ENCODE measurements around the gene CNNM3.

Gene CNNM3

DNA sequence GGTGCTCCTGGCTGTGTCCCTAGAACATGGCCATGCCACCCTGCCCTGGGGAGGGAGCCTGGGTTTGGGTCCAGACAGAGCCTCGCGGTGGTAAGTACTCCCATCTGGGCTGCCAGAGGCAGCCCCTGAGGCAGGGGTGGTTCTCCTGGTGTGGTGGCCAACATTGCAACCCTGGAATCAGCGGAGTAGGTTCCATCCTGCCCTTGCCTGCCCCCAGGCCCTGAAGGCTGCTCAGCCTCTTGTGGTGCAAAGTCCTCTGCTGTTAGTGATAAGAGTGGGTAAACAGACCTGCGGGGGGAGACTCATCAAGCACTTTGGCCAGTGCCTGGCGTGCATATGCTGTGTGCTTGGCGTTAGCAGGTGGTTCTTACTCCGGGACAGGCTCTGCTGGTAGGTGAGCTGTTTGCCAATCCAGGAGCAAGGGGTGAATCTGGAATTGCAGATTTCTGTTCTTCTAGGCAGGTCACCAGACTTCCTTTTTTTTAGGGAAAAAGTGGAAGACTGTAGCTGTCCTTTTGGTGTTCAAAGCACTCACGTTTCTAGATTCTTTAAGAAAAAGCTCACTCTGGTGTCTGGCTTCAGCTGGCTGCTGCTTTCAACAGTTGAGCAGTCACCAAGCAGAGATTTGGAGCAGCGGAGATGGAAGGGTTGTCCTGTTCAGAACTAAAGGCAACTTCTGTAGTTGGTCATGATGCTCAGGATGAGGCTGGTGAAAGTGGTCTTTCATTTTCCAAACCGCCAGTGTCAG is 3.2 kb downstream of the CNNM3 start:
- no peak for DNase-seq (ENCODE audit: low read depth)

GRCh38 chr2:96819876-96820511 is 3.9 kb downstream of the CNNM3 start:
- no peak for DNase-seq (ENCODE audit: low read depth)

- no peak for DNase-seq (ENCODE audit: low read depth)
Observed at GRCh38 chr2:96821113-96821675, 5.1 kb downstream of the CNNM3 start.

GRCh38 chr2:96822786-96823185 is 6.7 kb downstream of the CNNM3 start:
- DNase-seq (ENCODE audit: low read depth): no peak

- no peak for DNase-seq (ENCODE audit: low read depth)
Observed at GRCh38 chr2:96823198-96823597, 7.1 kb downstream of the CNNM3 start.

GRCh38 chr2:96824079-96824870 is 8.2 kb downstream of the CNNM3 start:
- DNase-seq (ENCODE audit: low read depth): no peak

DNA sequence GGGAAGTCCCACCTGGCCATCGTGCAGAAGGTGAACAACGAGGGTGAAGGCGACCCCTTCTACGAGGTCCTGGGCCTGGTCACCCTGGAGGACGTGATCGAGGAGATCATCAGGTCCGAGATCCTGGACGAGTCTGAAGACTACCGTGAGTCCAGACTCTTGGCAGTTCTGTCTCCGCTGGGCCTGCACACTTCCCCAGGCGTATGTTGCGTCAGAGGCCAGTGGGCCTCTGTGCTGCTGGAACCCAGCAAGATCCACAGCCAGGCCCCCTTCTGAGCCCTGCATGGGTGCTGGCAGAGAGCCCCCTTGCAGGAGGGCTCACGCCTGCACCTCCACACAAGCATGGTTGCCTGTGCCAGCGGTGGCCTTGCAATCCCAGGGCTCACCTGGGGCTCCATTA is 9.0 kb downstream of the CNNM3 start:
- no peak for DNase-seq (ENCODE audit: low read depth)

DNA sequence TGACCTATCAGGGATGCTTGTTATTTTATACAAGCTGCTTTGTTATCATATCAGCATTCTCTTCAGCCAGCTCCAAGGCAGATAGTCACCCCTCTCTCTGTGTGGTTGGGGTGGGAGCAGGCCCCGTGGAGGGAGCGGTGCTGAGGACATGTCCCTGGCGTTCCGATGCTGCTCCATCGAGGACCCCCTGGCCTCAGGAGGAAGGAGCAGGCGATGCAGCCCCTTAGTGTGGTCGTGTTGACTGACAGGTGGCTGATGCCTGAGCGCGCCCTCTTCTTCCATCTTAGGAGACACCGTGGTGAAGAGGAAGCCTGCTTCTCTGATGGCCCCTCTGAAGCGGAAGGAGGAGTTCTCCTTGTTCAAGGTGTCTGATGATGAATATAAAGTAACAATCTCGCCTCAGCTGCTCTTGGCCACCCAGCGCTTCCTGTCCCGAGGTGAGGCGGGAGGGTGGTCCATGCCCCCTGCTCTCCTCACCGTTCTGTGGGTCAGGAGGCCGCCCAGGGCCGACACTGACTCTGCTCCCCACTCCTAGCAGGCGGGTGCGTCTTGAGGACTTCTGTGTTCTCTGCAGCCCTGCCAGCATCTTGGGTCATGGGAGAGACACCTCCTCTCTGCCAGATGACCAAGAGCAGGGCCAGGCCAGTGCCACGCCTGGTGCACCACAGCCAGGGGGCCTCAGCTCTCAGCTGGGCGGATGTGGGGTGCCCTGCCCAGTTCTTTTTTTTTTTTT is 10.6 kb downstream of the CNNM3 start:
- no peak for DNase-seq (ENCODE audit: low read depth)

- no peak for DNase-seq (ENCODE audit: low read depth)
Observed at GRCh38 chr2:96828436-96828835, 12.4 kb downstream of the CNNM3 start.

DNA sequence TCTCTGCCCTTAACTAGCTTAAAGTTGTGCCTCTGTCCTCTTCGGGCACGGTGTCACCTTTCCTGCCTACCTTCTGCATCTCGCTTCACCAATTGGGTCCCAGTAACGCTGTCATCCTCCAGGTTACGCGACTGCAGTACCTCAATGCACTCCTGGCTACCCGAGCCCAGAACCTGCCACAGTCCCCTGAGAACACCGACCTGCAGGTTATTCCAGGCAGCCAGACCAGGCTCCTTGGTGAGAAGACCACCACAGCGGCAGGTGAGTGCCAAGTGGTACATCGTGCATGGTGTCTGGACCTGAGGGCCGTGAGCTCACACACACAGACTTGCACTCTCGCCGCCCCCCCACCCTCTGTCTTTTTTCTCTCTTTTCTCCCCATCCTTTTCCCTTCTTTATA is 12.8 kb downstream of the CNNM3 start:
- DNase-seq (ENCODE audit: low read depth): no peak

GRCh38 chr2:96830044-96830562 is 14.0 kb downstream of the CNNM3 start:
- no peak for DNase-seq (ENCODE audit: low read depth)

- DNase-seq (ENCODE audit: low read depth): no peak
Observed at GRCh38 chr2:96831679-96832078, 15.6 kb downstream of the CNNM3 start.

- no peak for DNase-seq (ENCODE audit: low read depth)
Observed at GRCh38 chr2:96832408-96832753, 16.3 kb downstream of the CNNM3 start.

GRCh38 chr2:96832754-96833507 is 16.9 kb downstream of the CNNM3 start:
- DNase-seq (ENCODE audit: low read depth): no peak

DNA sequence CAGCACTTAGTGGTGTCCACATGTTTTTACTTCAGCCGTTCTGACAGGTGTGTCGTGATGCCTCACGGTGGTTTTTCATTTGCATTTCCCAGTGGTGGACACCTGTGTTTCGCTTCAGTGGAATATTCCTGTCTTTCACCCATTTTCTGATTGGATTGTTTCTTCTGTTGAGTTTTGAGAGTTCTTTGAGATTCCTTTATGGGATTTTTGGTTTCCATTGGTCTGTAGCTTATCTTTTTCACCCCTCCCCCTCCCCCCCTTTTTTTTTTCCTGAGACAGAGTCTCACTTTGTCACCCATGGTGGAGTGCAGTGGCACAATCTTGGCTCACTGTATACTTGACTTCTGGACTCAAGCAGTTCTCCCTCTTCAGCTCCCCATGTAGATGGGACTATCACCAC is 19.8 kb downstream of the CNNM3 start:
- no peak for DNase-seq (ENCODE audit: low read depth)

GRCh38 chr2:96837575-96837974 is 21.5 kb downstream of the CNNM3 start:
- DNase-seq (ENCODE audit: low read depth): no peak

DNA sequence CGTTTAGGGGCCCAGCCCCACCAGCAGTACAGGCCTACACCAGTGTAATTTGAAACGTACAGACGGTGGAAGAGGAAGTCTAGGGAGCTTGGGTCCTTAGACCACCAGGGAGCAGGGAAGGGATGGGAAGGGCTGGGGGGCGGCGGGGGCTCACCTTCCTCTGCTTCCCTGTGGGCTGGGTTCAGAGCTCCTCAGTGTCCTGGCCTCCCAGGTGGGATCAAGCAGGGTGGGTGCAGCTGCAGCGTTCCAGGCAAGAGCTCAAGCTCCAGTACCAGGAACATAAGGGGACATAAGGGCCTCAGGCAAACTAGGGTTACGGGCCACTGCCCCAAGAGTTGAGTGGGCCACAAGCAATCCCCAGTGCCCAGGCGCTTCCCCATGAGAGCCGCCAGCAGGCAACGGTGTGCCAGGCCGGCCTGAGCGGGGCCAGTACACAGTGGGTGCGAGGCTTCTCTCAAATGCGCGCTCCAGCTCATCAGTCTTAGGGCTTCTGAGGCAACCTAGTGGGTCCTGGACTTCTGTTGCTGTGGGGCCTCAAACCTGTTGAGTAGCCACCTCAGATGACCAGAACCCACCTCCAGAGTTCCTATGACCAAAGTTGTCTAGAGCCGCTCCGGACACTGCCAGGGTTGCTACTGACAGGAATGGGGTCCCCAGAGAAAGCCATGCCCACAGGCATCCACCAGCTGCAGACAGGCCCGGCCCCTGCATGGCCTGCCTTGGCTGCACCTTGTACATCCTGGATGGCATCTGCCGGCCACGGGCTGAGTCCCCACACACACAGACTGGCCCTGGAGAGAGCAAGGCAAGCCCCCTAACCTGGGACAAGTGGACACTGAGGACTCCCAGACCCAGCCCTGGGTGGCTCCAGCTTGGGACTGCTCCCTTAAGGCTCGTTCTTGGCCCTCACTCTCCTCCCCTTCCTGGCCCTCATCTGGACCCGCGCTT is 22.6 kb downstream of the CNNM3 start:
- DNase-seq (ENCODE audit: low read depth): no peak

DNA sequence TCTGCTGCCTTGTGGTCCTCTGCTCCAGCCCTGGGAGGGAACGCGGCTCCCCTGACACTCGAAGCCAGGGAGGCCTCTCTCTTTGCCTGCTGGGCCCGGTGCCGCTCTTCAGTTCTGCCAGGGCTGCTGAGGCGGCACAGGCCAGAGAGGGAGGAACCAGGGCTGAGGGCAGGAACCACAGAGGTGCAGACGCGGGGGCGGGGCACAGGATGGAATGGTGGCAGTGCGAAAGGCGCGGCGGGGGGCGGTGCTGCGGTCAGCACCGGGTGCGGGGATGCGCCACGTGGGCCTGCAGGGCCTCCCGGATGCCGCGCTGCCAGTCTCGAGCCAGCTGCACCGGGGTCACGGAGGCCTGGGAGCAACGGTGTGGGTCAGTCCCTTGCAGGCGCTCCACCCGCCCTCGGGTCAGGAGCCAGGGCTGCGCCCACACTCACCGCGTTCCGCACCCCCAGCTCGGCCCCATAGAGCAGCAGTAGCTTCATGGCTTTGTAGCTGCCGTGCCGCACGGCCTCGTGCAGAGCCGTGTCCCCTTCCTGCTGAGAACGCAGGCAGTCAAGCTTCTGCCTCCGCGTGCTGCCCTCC is 23.3 kb downstream of the CNNM3 start:
- DNase-seq (ENCODE audit: low read depth): peak; percentile 48
